ENCODE measurements around the gene PILRB. TPM values are rescaled to one million over a fixed set of nuclear protein-coding genes. Genes with fewer than 3 reads are reported as not detected.

Gene PILRB
- total and polyA plus RNA-seq, 9 of the 15 experiments (the other 6 are each of a cell fraction or from before 2014, with no cell fraction given): 6.2 to 94.6 (median 37.0) TPM

DNA sequence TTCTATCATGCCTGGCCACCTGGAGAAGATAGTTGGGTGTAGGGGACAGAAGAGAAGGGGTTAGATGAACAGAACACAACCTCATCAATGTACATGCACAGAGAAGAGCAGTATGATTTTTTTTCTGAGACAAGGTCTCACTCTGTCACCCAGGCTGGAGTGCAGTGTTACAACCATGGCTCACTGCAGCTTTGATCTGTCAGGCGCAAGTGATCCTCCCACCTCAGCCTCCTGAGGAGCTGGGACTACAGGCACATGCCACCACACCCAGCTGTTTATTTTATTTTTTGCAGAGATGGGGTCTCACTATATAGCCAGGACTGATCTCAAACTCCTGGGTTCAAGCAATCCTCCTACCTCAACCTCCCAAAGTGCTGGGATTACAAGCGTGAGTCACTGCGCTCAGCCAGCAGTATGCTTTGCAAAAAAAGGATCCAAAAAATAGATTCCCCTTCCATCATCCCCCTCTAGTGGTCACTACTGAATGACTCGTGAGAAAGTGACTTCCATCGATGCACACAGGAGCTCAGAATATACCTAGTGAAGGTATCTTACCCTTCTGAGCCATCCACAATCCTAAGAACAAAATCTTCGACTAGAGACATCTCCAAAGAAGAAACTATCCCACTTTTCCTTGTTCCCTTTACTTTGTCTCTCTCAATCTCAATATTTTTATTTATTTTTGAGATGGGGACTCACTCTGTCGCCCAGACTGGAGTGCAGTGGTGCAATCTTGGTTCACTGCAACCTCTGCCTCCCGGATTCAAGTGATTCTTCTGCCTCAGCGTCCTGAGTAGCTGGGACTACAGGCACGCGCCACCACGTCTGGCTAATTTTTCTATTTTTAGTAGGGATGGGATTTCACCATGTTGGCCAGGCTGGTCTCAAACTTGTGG, 49.6 kb downstream of the PILRB start (continued):
- TF ChIP-seq, protein P1, sequence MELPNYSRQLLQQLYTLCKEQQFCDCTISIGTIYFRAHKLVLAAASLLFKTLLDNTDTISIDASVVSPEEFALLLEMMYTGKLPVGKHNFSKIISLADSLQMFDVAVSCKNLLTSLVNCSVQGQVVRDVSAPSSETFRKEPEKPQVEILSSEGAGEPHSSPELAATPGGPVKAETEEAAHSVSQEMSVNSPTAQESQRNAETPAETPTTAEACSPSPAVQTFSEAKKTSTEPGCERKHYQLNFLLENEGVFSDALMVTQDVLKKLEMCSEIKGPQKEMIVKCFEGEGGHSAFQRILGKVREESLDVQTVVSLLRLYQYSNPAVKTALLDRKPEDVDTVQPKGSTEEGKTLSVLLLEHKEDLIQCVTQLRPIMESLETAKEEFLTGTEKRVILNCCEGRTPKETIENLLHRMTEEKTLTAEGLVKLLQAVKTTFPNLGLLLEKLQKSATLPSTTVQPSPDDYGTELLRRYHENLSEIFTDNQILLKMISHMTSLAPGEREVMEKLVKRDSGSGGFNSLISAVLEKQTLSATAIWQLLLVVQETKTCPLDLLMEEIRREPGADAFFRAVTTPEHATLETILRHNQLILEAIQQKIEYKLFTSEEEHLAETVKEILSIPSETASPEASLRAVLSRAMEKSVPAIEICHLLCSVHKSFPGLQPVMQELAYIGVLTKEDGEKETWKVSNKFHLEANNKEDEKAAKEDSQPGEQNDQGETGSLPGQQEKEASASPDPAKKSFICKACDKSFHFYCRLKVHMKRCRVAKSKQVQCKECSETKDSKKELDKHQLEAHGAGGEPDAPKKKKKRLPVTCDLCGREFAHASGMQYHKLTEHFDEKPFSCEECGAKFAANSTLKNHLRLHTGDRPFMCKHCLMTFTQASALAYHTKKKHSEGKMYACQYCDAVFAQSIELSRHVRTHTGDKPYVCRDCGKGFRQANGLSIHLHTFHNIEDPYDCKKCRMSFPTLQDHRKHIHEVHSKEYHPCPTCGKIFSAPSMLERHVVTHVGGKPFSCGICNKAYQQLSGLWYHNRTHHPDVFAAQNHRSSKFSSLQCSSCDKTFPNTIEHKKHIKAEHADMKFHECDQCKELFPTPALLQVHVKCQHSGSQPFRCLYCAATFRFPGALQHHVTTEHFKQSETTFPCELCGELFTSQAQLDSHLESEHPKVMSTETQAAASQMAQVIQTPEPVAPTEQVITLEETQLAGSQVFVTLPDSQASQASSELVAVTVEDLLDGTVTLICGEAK (IDR thresholded peaks at IDR 0.05): no peak
- TF ChIP-seq, protein P1 (CRISPR knock-in tag; IDR thresholded peaks at IDR 0.05): no peak
- TF ChIP-seq ATF7 (IDR thresholded peaks at IDR 0.05) (0 out of 2 replicates have a peak, but pooled peaks have one; percentile 15), ZNF316 (IDR thresholded peaks at IDR 0.05) (peak; percentile 47; the same call in 1 of the 2 replicates), ZNF384 (IDR thresholded peaks at IDR 0.05; ENCODE audit: low read depth, low read length) (peak; percentile 80), ZNF445 (CRISPR knock-in tag; IDR thresholded peaks at IDR 0.05; ENCODE audit: low read depth) (no peak), STAT5B (CRISPR knock-in tag; IDR thresholded peaks at IDR 0.05) (no peak), BRD4 (IDR thresholded peaks at IDR 0.05) (no peak), ZNF232 (CRISPR knock-in tag; IDR thresholded peaks at IDR 0.05) (no peak)
- TF ChIP-seq, protein P2, sequence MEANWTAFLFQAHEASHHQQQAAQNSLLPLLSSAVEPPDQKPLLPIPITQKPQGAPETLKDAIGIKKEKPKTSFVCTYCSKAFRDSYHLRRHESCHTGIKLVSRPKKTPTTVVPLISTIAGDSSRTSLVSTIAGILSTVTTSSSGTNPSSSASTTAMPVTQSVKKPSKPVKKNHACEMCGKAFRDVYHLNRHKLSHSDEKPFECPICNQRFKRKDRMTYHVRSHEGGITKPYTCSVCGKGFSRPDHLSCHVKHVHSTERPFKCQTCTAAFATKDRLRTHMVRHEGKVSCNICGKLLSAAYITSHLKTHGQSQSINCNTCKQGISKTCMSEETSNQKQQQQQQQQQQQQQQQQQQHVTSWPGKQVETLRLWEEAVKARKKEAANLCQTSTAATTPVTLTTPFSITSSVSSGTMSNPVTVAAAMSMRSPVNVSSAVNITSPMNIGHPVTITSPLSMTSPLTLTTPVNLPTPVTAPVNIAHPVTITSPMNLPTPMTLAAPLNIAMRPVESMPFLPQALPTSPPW (CRISPR knock-in tag; IDR thresholded peaks at IDR 0.05): 0 out of 2 replicates have a peak, but pooled peaks have one; percentile 16
- TF ChIP-seq, protein P3, sequence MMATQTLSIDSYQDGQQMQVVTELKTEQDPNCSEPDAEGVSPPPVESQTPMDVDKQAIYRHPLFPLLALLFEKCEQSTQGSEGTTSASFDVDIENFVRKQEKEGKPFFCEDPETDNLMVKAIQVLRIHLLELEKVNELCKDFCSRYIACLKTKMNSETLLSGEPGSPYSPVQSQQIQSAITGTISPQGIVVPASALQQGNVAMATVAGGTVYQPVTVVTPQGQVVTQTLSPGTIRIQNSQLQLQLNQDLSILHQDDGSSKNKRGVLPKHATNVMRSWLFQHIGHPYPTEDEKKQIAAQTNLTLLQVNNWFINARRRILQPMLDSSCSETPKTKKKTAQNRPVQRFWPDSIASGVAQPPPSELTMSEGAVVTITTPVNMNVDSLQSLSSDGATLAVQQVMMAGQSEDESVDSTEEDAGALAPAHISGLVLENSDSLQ (IDR thresholded peaks at IDR 0.05): 0 out of 2 replicates have a peak, but pooled peaks have one; percentile 18
- TF ChIP-seq, protein P4, sequence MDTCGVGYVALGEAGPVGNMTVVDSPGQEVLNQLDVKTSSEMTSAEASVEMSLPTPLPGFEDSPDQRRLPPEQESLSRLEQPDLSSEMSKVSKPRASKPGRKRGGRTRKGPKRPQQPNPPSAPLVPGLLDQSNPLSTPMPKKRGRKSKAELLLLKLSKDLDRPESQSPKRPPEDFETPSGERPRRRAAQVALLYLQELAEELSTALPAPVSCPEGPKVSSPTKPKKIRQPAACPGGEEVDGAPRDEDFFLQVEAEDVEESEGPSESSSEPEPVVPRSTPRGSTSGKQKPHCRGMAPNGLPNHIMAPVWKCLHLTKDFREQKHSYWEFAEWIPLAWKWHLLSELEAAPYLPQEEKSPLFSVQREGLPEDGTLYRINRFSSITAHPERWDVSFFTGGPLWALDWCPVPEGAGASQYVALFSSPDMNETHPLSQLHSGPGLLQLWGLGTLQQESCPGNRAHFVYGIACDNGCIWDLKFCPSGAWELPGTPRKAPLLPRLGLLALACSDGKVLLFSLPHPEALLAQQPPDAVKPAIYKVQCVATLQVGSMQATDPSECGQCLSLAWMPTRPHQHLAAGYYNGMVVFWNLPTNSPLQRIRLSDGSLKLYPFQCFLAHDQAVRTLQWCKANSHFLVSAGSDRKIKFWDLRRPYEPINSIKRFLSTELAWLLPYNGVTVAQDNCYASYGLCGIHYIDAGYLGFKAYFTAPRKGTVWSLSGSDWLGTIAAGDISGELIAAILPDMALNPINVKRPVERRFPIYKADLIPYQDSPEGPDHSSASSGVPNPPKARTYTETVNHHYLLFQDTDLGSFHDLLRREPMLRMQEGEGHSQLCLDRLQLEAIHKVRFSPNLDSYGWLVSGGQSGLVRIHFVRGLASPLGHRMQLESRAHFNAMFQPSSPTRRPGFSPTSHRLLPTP (IDR thresholded peaks at IDR 0.05; ENCODE audit: borderline replicate concordance, extremely low read depth, insufficient read length): no peak
